Measurements from ENCODE around the gene TMEM239.
A peak's percentile ranks its signal among the peaks of the same experiment; 100 is the strongest.
"Not testable (repeated sequence)": the region's sequence is repeated elsewhere in the genome, so short reads cannot be mapped to it uniquely, and the experiment has no call there.

Gene TMEM239

GRCh38 chr20:2805689-2806350 lies 10.3 kb upstream of the TMEM239 start:
- no peak for DNase-seq
- TF ChIP-seq GATA1 (IDR thresholded peaks at IDR 0.05; ENCODE audit: low read depth, low read length) (no peak), POLR2A (IDR thresholded peaks at IDR 0.05; ENCODE audit: low read length) (no peak)

- DNase-seq: no peak
Observed at GRCh38 chr20:2806351-2806701, 9.8 kb upstream of the TMEM239 start.

GRCh38 chr20:2807019-2807418 lies 9.1 kb upstream of the TMEM239 start:
- DNase-seq: no peak
- TF ChIP-seq GATA1 (IDR thresholded peaks at IDR 0.05; ENCODE audit: low read depth, low read length) (no peak), POLR2A (IDR thresholded peaks at IDR 0.05; ENCODE audit: low read length) (no peak)

More at GRCh38 chr20:2806351-2806701, 9.8 kb upstream of the TMEM239 start:
- TF ChIP-seq GATA1 (IDR thresholded peaks at IDR 0.05; ENCODE audit: low read depth, low read length) (no peak), POLR2A (IDR thresholded peaks at IDR 0.05; ENCODE audit: low read length) (no peak)

- not testable (repeated sequence) for DNase-seq
Observed at GRCh38 chr20:2807929-2808328, 8.2 kb upstream of the TMEM239 start.

GRCh38 chr20:2809690-2810089 lies 6.5 kb upstream of the TMEM239 start:
- TF ChIP-seq POLR2A (IDR thresholded peaks at IDR 0.05; ENCODE audit: low read length) (no peak), GATA1 (IDR thresholded peaks at IDR 0.05; ENCODE audit: low read depth, low read length) (no peak)
- no peak for DNase-seq

- TF ChIP-seq GATA1 (IDR thresholded peaks at IDR 0.05; ENCODE audit: low read depth, low read length) (no peak), POLR2A (IDR thresholded peaks at IDR 0.05; ENCODE audit: low read length) (no peak)
- DNase-seq: no peak
Observed at GRCh38 chr20:2812189-2812588, 4.0 kb upstream of the TMEM239 start.

- TF ChIP-seq GATA1 (IDR thresholded peaks at IDR 0.05; ENCODE audit: low read depth, low read length): no peak
- no peak for TF ChIP-seq POLR2A (IDR thresholded peaks at IDR 0.05; ENCODE audit: low read length)
- DNase-seq: no peak
Observed at GRCh38 chr20:2814076-2814475, 2.1 kb upstream of the TMEM239 start.

- TF ChIP-seq GATA1 (IDR thresholded peaks at IDR 0.05; ENCODE audit: low read depth, low read length) (no peak), POLR2A (IDR thresholded peaks at IDR 0.05; ENCODE audit: low read length) (no peak)
- no peak for DNase-seq
Observed at GRCh38 chr20:2814587-2815051, 1.5 kb upstream of the TMEM239 start, which contains the start of gene C20orf141. C20orf141 (plus strand) TSS chr20:2814987; CDS start chr20:2815185, 198 bp downstream.

GRCh38 chr20:2815242-2815900 lies 793 bp upstream of the TMEM239 start:
- TF ChIP-seq GATA1 (IDR thresholded peaks at IDR 0.05; ENCODE audit: low read depth, low read length): no peak
- no peak for TF ChIP-seq POLR2A (IDR thresholded peaks at IDR 0.05; ENCODE audit: low read length)
- DNase-seq: no peak

- TF ChIP-seq POLR2A (IDR thresholded peaks at IDR 0.05; ENCODE audit: low read length) (no peak), GATA1 (IDR thresholded peaks at IDR 0.05; ENCODE audit: low read depth, low read length) (no peak)
- DNase-seq: peak in 1 of 2 experiments; percentile 18
Observed at GRCh38 chr20:2816583-2817340, 598 bp downstream of the TMEM239 start.

- no peak for DNase-seq
- TF ChIP-seq GATA1 (IDR thresholded peaks at IDR 0.05; ENCODE audit: low read depth, low read length): no peak
Observed at GRCh38 chr20:2817341-2817726, 1.2 kb downstream of the TMEM239 start.

GRCh38 chr20:2817891-2818595 lies 1.9 kb downstream of the TMEM239 start:
- TF ChIP-seq POLR2A (IDR thresholded peaks at IDR 0.05; ENCODE audit: low read length) (no peak), GATA1 (IDR thresholded peaks at IDR 0.05; ENCODE audit: low read depth, low read length) (no peak)
- DNase-seq: no peak

GRCh38 chr20:2820084-2820895 lies 4.1 kb downstream of the TMEM239 start:
- TF ChIP-seq GATA1 (IDR thresholded peaks at IDR 0.05; ENCODE audit: low read depth, low read length) (no peak), POLR2A (IDR thresholded peaks at IDR 0.05; ENCODE audit: low read length) (no peak)
- DNase-seq: no peak
